Smooth muscle cell (in vitro differentiated cells): ENCODE results near the gene PEPD. TPM values are rescaled to one million over a fixed set of nuclear protein-coding genes. Genes with fewer than 3 reads are reported as not detected.

ENCODE experiments used
- DNase-seq: peaks from one replicate; lab custom pipeline; 2025; ENCODE audit not compliant: unreplicated experiment; lab: John Stamatoyannopoulos, UW
- H2AFZ ChIP-seq: fragments of 200-600 bp; sonication (generic); 2 replicates; pipeline ENCODE4 v1.6.0; 2016; ENCODE audit warnings: antibody characterized with exemption, low read depth, mild to moderate bottlenecking
- H3F3A ChIP-seq: fragments of 200-600 bp; sonication (generic); 2 replicates; pipeline ENCODE4 v1.6.0; 2017; ENCODE audit warnings: antibody characterized with exemption, low read depth
- H3K27ac ChIP-seq: fragments of 200-600 bp; sonication (generic); 2 replicates; pipeline ENCODE4 v1.5.1; 2016; ENCODE audit warnings: low read depth, mild to moderate bottlenecking
- H3K27me3 ChIP-seq: fragments of 200-600 bp; sonication (generic); 2 replicates; pipeline ENCODE4 v1.6.1; 2016; ENCODE audit warnings: low read depth, mild to moderate bottlenecking
- H3K36me3 ChIP-seq: fragments of 200-600 bp; sonication (generic); 2 replicates; pipeline ENCODE4 v1.5.1; 2016; ENCODE audit warnings: low read depth
- H3K4me1 ChIP-seq: fragments of 200-600 bp; sonication (generic); 2 replicates; pipeline ENCODE4 v1.5.1; 2016; ENCODE audit warnings: low read depth
- H3K4me2 ChIP-seq: fragments of 200-600 bp; sonication (generic); 2 replicates; pipeline ENCODE4 v1.6.0; 2016; ENCODE audit warnings: mild to moderate bottlenecking
- H3K4me3 ChIP-seq: fragments of 200-600 bp; sonication (generic); 2 replicates; pipeline ENCODE4 v1.5.1; 2016; ENCODE audit warnings: mild to moderate bottlenecking
- H3K79me2 ChIP-seq: fragments of 200-600 bp; sonication (generic); 2 replicates; pipeline ENCODE4 v1.6.0; 2016; ENCODE audit warnings: low read depth, mild to moderate bottlenecking
- H3K9ac ChIP-seq: fragments of 200-600 bp; sonication (generic); 2 replicates; pipeline ENCODE4 v1.6.0; 2016; ENCODE audit warnings: low read depth
- H3K9me3 ChIP-seq: fragments of 200-600 bp; sonication (generic); replicated peaks from 2 replicates; pipeline ENCODE4 v1.5.1; 2016; ENCODE audit warnings: low read depth
- H4K20me1 ChIP-seq: fragments of 200-600 bp; sonication (generic); 2 replicates; pipeline ENCODE4 v1.6.0; 2016; ENCODE audit warnings: low read depth
- CTCF ChIP-seq: fragments of 200-600 bp; sonication (generic); IDR thresholded peaks from 2 replicates; pipeline ENCODE4 v1.5.1; 2017; ENCODE audit warnings: borderline replicate concordance, mild to moderate bottlenecking, antibody characterized with exemption; ENCODE audit not compliant: insufficient read depth, poor library complexity, severe bottlenecking
- WGBS: methylation state at CpG from one replicate; pipeline ENCODE4 v1.1.7; 2016; ENCODE audit warnings: low lambda C conversion rate; 5-methylcytosine and 5-hydroxymethylcytosine counted together
- polyA plus RNA-seq: library from polyadenylated mRNA; unstranded; fragments of >200 nt; fragmentation: Nextera tagmentation; extraction: Ambion mirVana; gene quantifications from 2 replicates; pipeline ENCODE4 v1.2.1, GENCODE V29; 2016
- total RNA-seq: library from RNA; depleted of rRNA; stranded (reverse); fragments of >200 nt; gene quantifications from 2 replicates; pipeline ENCODE4 v1.2.3, GENCODE V29; 2014

PEPD gene
- total and polyA plus RNA-seq, 2 experiments from 2014 or later, result 57.2 to 70.4 TPM

GRCh38 chr19:33435706-33436359 is 85.8 kb downstream of the PEPD start:
- Histone ChIP-seq H3K36me3 (no peaks in the 10 kb centered on the region), H3K9ac (no peak overlapping the region), H3K27ac (no peak overlapping the region), H3K4me1 (no peaks in the 10 kb centered on the region), H3F3A (no peaks in the 10 kb centered on the region), H3K27me3 (no peaks in the 10 kb centered on the region), H3K4me3 (no peak overlapping the region), H2AFZ (no peak overlapping the region), H3K9me3 (no peaks in the 10 kb centered on the region), H4K20me1 (no peaks in the 10 kb centered on the region), H3K79me2 (no peaks in the 10 kb centered on the region), H3K4me2 (no peak overlapping the region)
- 80% methylated on average over 11 of the region's 11 CpGs for WGBS
- TF ChIP-seq CTCF, result no peak
- no peak for DNase-seq

- TF ChIP-seq CTCF, result no peak
- Histone ChIP-seq H3K4me2 (peak overlapping the region; percentile 48), H4K20me1 (no peaks in the 10 kb centered on the region), H3K36me3 (no peaks in the 10 kb centered on the region), H2AFZ (no peak overlapping the region), H3K4me1 (no peaks in the 10 kb centered on the region), H3K27me3 (no peaks in the 10 kb centered on the region), H3K27ac (no peak overlapping the region), H3F3A (no peaks in the 10 kb centered on the region), H3K9ac (no peak overlapping the region), H3K79me2 (no peaks in the 10 kb centered on the region), H3K9me3 (no peaks in the 10 kb centered on the region), H3K4me3 (no peak overlapping the region)
- 70% methylated on average over 28 of the region's 28 CpGs for WGBS
- no peak for DNase-seq
Observed at GRCh38 chr19:33434886-33435705, 86.5 kb downstream of the PEPD start.

GRCh38 chr19:33434069-33434885 is 87.3 kb downstream of the PEPD start:
- WGBS, result 94% methylated on average over 22 of the region's 22 CpGs
- Histone ChIP-seq H2AFZ (no peak overlapping the region), H3K4me2 (no peak overlapping the region), H3F3A (no peaks in the 10 kb centered on the region), H3K27ac (no peak overlapping the region), H3K4me1 (no peaks in the 10 kb centered on the region), H3K9me3 (no peaks in the 10 kb centered on the region), H3K4me3 (no peak overlapping the region), H3K27me3 (no peaks in the 10 kb centered on the region), H3K79me2 (no peaks in the 10 kb centered on the region), H4K20me1 (no peaks in the 10 kb centered on the region), H3K9ac (no peak overlapping the region), H3K36me3 (no peaks in the 10 kb centered on the region)
- no peak for DNase-seq
- no peak for TF ChIP-seq CTCF
